Measurements from ENCODE around the gene ZFHX3. TPM values are rescaled to one million over a fixed set of nuclear protein-coding genes. Genes with fewer than 3 reads are reported as not detected.

ZFHX3 gene
- total and polyA plus RNA-seq, 7 experiments from 2014 or later: 0.09 to 9.8 (median 1.7) TPM

- ChIA-PET POLR2A (no interaction called here), CTCF (interaction anchor here (0.5 to 0.8 kb wide), 2 partner anchors 451 to 612 kb away, joined by 3 read pairs; no protein-coding TSS in a partner anchor)
- Histone ChIP-seq H3K36me3 (ENCODE audit: control insufficient read depth in 2 of 3, insufficient read depth in 3 of 3, low read length in 3 of 3) (no peaks in the 10 kb centered on the region), H3K4me1 (ENCODE audit: control insufficient read depth in 2 of 2, insufficient read depth in 2 of 2, low read length in 2 of 2) (no peaks in the 10 kb centered on the region), H3K4me3 (ENCODE audit: low read length) (no peak overlapping the region), H3K27me3 (ENCODE audit: control insufficient read depth in 2 of 2, insufficient read depth in 2 of 2, low read length in 2 of 2) (peaks cover 0 to 2% of the 10 kb centered on the region in 2 donors), H3K27ac (ENCODE audit: low read depth, low read length) (no peak overlapping the region), H3K9me3 (ENCODE audit: control insufficient read depth in 2 of 3, low read length in 3 of 3) (no peaks in the 10 kb centered on the region)
- Mint-ChIP-seq H3K9me3 (peaks cover 0 to 3% (median 0%) of the 10 kb centered on the region in 11 donors), H3K4me1 (peaks cover 0 to 19% (median 5%) of the 10 kb centered on the region in 7 donors), H3K27ac (no peak overlapping the region), H3K4me3 (no peak overlapping the region), H3K36me3 (peaks cover 0 to 1% (median 0%) of the 10 kb centered on the region in 5 donors), H3K27me3 (peaks cover 0 to 26% (median 4%) of the 10 kb centered on the region in 5 donors)
- DNase-seq (no peak), ATAC-seq (peak; percentile 40)
- intact Hi-C loops (cut with micrococcal nuclease): no loop called here
Observed at GRCh38 chr16:72854267-72854959, 193.5 kb downstream of the ZFHX3 start.

DNA sequence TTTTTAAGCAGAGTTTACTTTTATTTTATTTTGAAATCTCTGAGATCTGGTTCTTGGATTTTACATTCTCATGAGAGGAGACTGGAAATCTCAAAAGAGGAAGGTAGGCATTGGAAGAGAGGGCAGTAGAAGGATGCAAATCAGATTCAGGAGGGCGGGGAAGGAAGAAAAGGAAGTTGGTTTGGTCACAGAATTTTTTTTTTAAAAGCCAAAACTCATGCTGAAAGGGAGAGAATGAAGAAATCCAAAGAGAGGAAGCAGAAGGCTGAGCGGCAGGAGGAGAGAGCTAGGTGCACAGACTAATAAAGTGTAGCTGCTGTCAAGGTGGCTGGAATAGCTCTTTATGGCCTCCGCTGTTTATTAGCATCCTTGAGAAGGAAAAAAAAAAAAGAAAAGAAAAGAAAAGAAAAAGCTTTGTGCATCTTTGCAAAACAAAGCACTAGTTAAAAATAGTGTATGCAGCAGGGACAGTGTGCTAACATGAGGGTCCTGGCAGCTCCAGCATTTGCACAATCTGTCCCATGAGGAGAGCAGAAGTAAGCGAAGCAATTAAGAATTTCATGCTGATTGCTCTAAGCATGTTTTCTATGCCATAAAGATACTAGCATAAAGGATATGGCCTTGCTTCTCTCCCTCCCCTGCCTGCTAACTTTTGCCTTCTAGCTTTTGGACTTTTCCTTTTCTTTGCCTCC lies 194.2 kb downstream of the ZFHX3 start:
- Histone ChIP-seq H3K27ac (ENCODE audit: low read depth, low read length) (no peak overlapping the region), H3K9me3 (ENCODE audit: control insufficient read depth in 2 of 3, low read length in 3 of 3) (no peaks in the 10 kb centered on the region), H3K36me3 (ENCODE audit: control insufficient read depth in 2 of 3, insufficient read depth in 3 of 3, low read length in 3 of 3) (no peaks in the 10 kb centered on the region), H3K4me1 (ENCODE audit: control insufficient read depth in 2 of 2, insufficient read depth in 2 of 2, low read length in 2 of 2) (no peaks in the 10 kb centered on the region), H3K27me3 (ENCODE audit: control insufficient read depth in 2 of 2, insufficient read depth in 2 of 2, low read length in 2 of 2) (peaks cover 0 to 2% of the 10 kb centered on the region in 2 donors), H3K4me3 (ENCODE audit: low read length) (no peak overlapping the region)
- H3K27me3 Mint-ChIP-seq: peaks cover 0 to 26% (median 0%) of the 10 kb centered on the region in 5 donors
- ChIA-PET CTCF (interaction anchor here (0.5 kb wide), 1 partner anchor 450 kb away, joined by 3 read pairs; no protein-coding TSS in a partner anchor), POLR2A (no interaction called here)
- intact Hi-C loops (cut with micrococcal nuclease): no loop called here
- H3K9me3 Mint-ChIP-seq: peaks cover 0 to 3% (median 0%) of the 10 kb centered on the region in 11 donors
- H3K4me3 Mint-ChIP-seq: no peak overlapping the region
- peaks cover 0 to 1% (median 0%) of the 10 kb centered on the region in 5 donors for H3K36me3 Mint-ChIP-seq
- ATAC-seq: peak; percentile 59
- no peak overlapping the region for H3K27ac Mint-ChIP-seq
- H3K4me1 Mint-ChIP-seq: peaks cover 0 to 19% (median 5%) of the 10 kb centered on the region in 7 donors
- no peak for DNase-seq

DNA sequence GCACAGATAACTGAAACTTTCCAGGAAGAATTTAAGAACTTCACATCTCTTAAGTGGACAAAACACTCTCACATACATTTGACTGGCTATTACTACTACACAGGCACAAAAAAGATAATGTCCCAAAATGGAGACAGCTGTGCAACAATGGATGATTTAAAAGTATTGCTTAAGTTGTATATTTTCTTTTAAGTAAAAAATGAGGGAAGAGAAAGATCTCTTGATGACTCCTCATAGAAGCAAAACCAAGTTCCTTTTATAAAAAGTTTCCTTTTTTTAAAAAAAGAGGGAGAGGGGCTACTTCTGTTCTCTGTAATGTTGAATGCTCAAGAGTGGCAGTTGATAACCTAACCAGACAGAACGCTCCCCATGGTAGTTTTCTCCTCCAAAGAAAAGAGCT lies 195.5 kb downstream of the ZFHX3 start:
- DNase-seq (no peak), ATAC-seq (no peak)
- Histone ChIP-seq H3K27me3 (ENCODE audit: control insufficient read depth in 2 of 2, insufficient read depth in 2 of 2, low read length in 2 of 2) (peaks cover 0 to 2% of the 10 kb centered on the region in 2 donors), H3K4me1 (ENCODE audit: control insufficient read depth in 2 of 2, insufficient read depth in 2 of 2, low read length in 2 of 2) (no peaks in the 10 kb centered on the region), H3K27ac (ENCODE audit: low read depth, low read length) (no peak overlapping the region), H3K36me3 (ENCODE audit: control insufficient read depth in 2 of 3, insufficient read depth in 3 of 3, low read length in 3 of 3) (no peaks in the 10 kb centered on the region), H3K4me3 (ENCODE audit: low read length) (no peak overlapping the region), H3K9me3 (ENCODE audit: control insufficient read depth in 2 of 3, low read length in 3 of 3) (no peaks in the 10 kb centered on the region)
- H3K27ac Mint-ChIP-seq: no peak overlapping the region
- H3K27me3 Mint-ChIP-seq: peaks cover 0 to 27% (median 0%) of the 10 kb centered on the region in 5 donors
- peaks cover 0 to 19% (median 5%) of the 10 kb centered on the region in 7 donors for H3K4me1 Mint-ChIP-seq
- intact Hi-C loops (cut with micrococcal nuclease): no loop called here
- peaks cover 0 to 3% (median 0%) of the 10 kb centered on the region in 11 donors for H3K9me3 Mint-ChIP-seq
- H3K4me3 Mint-ChIP-seq: no peak overlapping the region
- POLR2A ChIA-PET: no interaction called here
- CTCF ChIA-PET: no interaction called here
- H3K36me3 Mint-ChIP-seq: peaks cover 0 to 1% (median 0%) of the 10 kb centered on the region in 5 donors

DNA sequence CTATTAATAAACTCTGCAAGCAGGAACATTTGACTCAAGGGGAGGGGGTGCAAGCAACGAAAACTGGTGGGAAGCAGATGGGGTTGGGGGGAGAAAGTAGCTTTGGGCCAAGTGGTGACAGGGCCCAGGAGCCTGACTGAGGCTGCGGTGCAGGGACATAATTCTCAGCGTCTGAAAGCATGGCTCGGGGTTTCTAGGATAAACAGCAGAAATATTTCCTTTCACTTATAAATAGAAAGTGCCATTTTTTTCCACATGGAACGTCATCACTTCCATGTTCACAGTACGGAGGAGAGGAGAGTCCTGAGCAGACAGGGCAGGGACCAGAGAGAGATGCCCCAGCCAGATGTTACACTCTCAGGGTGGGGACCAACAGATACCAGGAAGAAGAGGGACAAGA lies 197.1 kb downstream of the ZFHX3 start:
- DNase-seq (no peak), ATAC-seq (no peak)
- H3K4me3 ChIP-seq (ENCODE audit: low read length): no peak overlapping the region
- Mint-ChIP-seq H3K4me3 (no peak overlapping the region), H3K27ac (no peak overlapping the region), H3K36me3 (peaks cover 0 to 1% (median 0%) of the 10 kb centered on the region in 5 donors), H3K4me1 (peaks cover 0 to 15% (median 5%) of the 10 kb centered on the region in 7 donors), H3K27me3 (peaks cover under 1 to 27% (median 4%) of the 10 kb centered on the region in 5 donors), H3K9me3 (peaks cover 0 to 3% (median 0%) of the 10 kb centered on the region in 11 donors)
- intact Hi-C loops (cut with micrococcal nuclease): no loop called here
- H3K27ac ChIP-seq (ENCODE audit: low read depth, low read length): no peak overlapping the region
- no peaks in the 10 kb centered on the region for H3K9me3 ChIP-seq (ENCODE audit: control insufficient read depth in 2 of 3, low read length in 3 of 3)
- no peaks in the 10 kb centered on the region for H3K36me3 ChIP-seq (ENCODE audit: control insufficient read depth in 2 of 3, insufficient read depth in 3 of 3, low read length in 3 of 3)
- ChIA-PET CTCF (no interaction called here), POLR2A (no interaction called here)
- H3K4me1 ChIP-seq (ENCODE audit: control insufficient read depth in 2 of 2, insufficient read depth in 2 of 2, low read length in 2 of 2): no peaks in the 10 kb centered on the region
- peaks cover 0 to 2% of the 10 kb centered on the region in 2 donors for H3K27me3 ChIP-seq (ENCODE audit: control insufficient read depth in 2 of 2, insufficient read depth in 2 of 2, low read length in 2 of 2)

- Histone ChIP-seq H3K4me1 (ENCODE audit: control insufficient read depth in 2 of 2, insufficient read depth in 2 of 2, low read length in 2 of 2) (no peaks in the 10 kb centered on the region), H3K4me3 (ENCODE audit: low read length) (no peak overlapping the region), H3K9me3 (ENCODE audit: control insufficient read depth in 2 of 3, low read length in 3 of 3) (no peaks in the 10 kb centered on the region), H3K27me3 (ENCODE audit: control insufficient read depth in 2 of 2, insufficient read depth in 2 of 2, low read length in 2 of 2) (peaks cover 0 to 2% of the 10 kb centered on the region in 2 donors), H3K36me3 (ENCODE audit: control insufficient read depth in 2 of 3, insufficient read depth in 3 of 3, low read length in 3 of 3) (no peaks in the 10 kb centered on the region), H3K27ac (ENCODE audit: low read depth, low read length) (no peak overlapping the region)
- peaks cover 4 to 26% (median 6%) of the 10 kb centered on the region in 5 donors for H3K27me3 Mint-ChIP-seq
- POLR2A ChIA-PET: no interaction called here
- H3K4me3 Mint-ChIP-seq: no peak overlapping the region
- peaks cover 0 to 3% (median 0%) of the 10 kb centered on the region in 11 donors for H3K9me3 Mint-ChIP-seq
- CTCF ChIA-PET: no interaction called here
- no peak overlapping the region for H3K27ac Mint-ChIP-seq
- DNase-seq (no peak), ATAC-seq (no peak)
- intact Hi-C loops (cut with micrococcal nuclease): no loop called here
- peaks cover 0 to 1% (median 0%) of the 10 kb centered on the region in 5 donors for H3K36me3 Mint-ChIP-seq
- peaks cover 4 to 21% (median 10%) of the 10 kb centered on the region in 7 donors for H3K4me1 Mint-ChIP-seq
Observed at GRCh38 chr16:72850021-72850420, 197.9 kb downstream of the ZFHX3 start.

DNA sequence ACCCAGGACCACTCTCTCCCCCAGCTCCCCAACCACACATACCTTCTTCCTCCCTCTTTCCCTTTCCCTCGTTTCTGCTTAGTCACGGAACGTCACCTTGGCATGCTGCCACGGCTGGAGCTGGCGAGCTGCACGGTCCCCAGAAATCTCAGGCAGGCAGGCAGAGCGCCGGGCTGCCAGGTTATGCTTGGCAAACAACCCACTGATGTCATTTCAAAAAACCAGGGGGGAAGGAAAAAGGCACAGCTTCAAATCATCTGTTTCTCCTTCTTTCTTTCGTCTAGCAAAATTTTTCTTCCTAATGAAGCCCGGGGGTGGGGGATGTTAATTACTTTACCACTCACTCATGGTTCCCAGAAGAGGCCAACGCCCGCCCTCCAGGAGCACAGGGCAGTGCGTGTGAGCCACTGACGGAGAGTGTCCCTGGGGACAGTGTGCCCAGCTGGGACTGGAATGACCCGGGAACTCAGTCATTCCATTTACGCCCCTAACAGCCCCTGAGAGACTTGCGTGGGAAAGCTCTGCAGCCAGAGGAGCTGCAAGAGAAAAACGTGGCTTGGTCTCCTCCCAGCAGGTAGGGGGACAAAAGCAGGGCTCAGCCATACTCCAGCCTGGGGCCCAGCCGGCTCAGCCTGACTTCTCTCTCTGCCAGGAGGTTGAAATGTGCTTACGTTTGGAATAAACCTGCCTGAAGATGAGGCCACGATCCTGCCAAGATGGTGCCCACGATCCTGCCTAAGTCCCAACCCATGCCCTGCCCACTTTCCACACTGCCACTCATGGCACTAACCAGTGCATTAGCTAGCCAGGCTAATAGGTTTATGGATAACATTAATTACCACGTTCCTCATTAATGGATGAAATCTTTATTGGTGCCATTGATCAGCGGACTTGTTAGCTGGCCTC lies 198.9 kb downstream of the ZFHX3 start:
- no peak overlapping the region for H3K4me3 ChIP-seq (ENCODE audit: low read length)
- ChIA-PET CTCF (no interaction called here), POLR2A (no interaction called here)
- no peak overlapping the region for H3K27ac ChIP-seq (ENCODE audit: low read depth, low read length)
- Mint-ChIP-seq H3K27ac (no peak overlapping the region), H3K4me3 (no peak overlapping the region), H3K36me3 (peaks cover 0 to 1% (median 0%) of the 10 kb centered on the region in 5 donors), H3K9me3 (peaks cover 0 to 3% (median 0%) of the 10 kb centered on the region in 11 donors), H3K27me3 (peaks cover 6 to 20% (median 9%) of the 10 kb centered on the region in 5 donors), H3K4me1 (peaks cover 9 to 29% (median 15%) of the 10 kb centered on the region in 7 donors)
- no peaks in the 10 kb centered on the region for H3K27me3 ChIP-seq (ENCODE audit: control insufficient read depth in 2 of 2, insufficient read depth in 2 of 2, low read length in 2 of 2)
- ATAC-seq: no peak
- no peaks in the 10 kb centered on the region for H3K4me1 ChIP-seq (ENCODE audit: control insufficient read depth in 2 of 2, insufficient read depth in 2 of 2, low read length in 2 of 2)
- H3K9me3 ChIP-seq (ENCODE audit: control insufficient read depth in 2 of 3, low read length in 3 of 3): no peaks in the 10 kb centered on the region
- no peaks in the 10 kb centered on the region for H3K36me3 ChIP-seq (ENCODE audit: control insufficient read depth in 2 of 3, insufficient read depth in 3 of 3, low read length in 3 of 3)
- intact Hi-C loops (cut with micrococcal nuclease): loop anchor here in 1 of 2 donors (10.0 kb wide), 1 partner anchor 604 kb away; no protein-coding TSS in a partner anchor
- peak in 1 of 9 donors; percentile 14 for DNase-seq

Measured in naive thymus-derived CD4-positive, alpha-beta T cell (primary cell).